Measurements from ENCODE around the gene HYLS1. TPM values are rescaled to one million over a fixed set of nuclear protein-coding genes. Genes with fewer than 3 reads are reported as not detected.
A peak's percentile ranks its signal among the peaks of the same experiment; 100 is the strongest.
"Not testable (repeated sequence)": the region's sequence is repeated elsewhere in the genome, so short reads cannot be mapped to it uniquely, and the experiment has no call there.

The HYLS1 gene
- total and polyA plus RNA-seq, 9 of the 15 experiments (the other 6 are each of a cell fraction or from before 2014, with no cell fraction given) = 2.7 to 8.2 (median 4.8) TPM

DNA sequence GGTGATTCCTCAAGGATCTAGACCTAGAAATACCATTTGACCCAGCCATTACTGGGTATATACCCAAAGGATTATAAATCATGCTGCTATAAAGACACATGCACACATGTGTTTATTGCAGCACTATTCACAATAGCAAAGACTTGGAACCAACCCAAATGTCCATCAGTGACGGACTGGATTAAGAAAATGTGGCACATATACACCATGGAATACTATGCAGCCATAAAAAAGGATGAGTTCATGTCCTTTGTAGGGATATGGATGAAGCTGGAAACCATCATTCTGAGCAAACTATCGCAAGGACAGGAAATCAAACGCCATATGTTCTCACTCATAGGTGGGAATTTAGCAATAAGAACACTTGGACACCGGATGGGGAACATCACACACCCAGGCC, 22.1 kb upstream of the HYLS1 start:
- 17% methylated on average over 3 of the region's 4 CpGs for WGBS (ENCODE audit: insufficient coverage, low coverage, missing lambda C conversion rate)
- H4K20me1 ChIP-seq (replicated peaks; ENCODE audit: control insufficient read depth, insufficient read depth, low read length); H3K9ac ChIP-seq (ENCODE audit: insufficient read depth in 1 of 2, low read depth in 2 of 2, low read length in 2 of 2); H3K27ac ChIP-seq (ENCODE audit: extremely low read depth, low read depth, low read length); BruUV-seq (replicated peaks); H3K36me3 ChIP-seq (ENCODE audit: control insufficient read depth, insufficient read depth, low read length); intact Hi-C loops (cut with micrococcal nuclease); H3K4me2 ChIP-seq (ENCODE audit: insufficient read depth, low read length); H3K27me3 ChIP-seq (ENCODE audit: control insufficient read depth in 2 of 2, insufficient read depth in 2 of 2, low read length in 2 of 2); DNase-seq (ENCODE audit: extremely low read depth in 1 of 4, low spot score in 3 of 4); H3K9me1 ChIP-seq (ENCODE audit: control insufficient read depth, insufficient read depth, low read length); H3K79me2 ChIP-seq (ENCODE audit: control insufficient read depth, insufficient read depth, low read length); POLR2A ChIA-PET; ATAC-seq; H3K4me3 ChIP-seq; H3K9me3 ChIP-seq (replicated peaks; ENCODE audit: control insufficient read depth, insufficient read depth, low read depth, low read length); H3K4me1 ChIP-seq (replicated peaks in 1 of 2; ENCODE audit: control insufficient read depth in 2 of 2, insufficient read depth in 2 of 2, low read length in 2 of 2); H2AFZ ChIP-seq (ENCODE audit: low read depth, low read length); FAIRE-seq; in situ Hi-C loops (cut with MboI); CTCF ChIA-PET (ENCODE audit: low intra/inter-chr PET ratio): not testable (repeated sequence)
- peak; percentile 71 for TF ChIP-seq ZNF146 (CRISPR knock-in tag; IDR thresholded peaks at IDR 0.05; ENCODE audit: unreplicated experiment)

DNA sequence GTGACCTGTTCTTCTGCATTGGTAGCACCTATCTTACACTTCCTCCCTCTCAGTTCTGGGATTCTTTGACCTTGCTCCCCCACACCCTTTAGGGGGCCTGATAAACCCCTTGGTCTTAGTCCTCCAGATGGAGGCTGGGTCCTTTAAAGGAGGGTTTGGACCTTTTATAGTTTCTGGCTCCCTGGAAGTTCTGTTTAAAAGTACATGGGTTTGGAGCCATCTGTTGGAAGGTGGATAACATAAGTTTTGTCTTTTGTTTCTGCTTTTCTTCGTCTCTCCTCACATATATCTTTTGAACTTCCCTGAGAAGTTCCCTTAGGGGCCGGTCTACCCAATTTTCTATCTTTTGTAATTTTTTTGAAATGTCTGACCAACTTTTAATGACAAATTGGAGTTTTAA, 17.9 kb upstream of the HYLS1 start:
- in situ Hi-C loops (cut with MboI) (no loop called here), intact Hi-C loops (cut with micrococcal nuclease) (loop anchor here (2.0 kb wide), 1 partner anchor 145 kb away; no protein-coding TSS in a partner anchor)
- no peaks in the 10 kb centered on the region; the same call in 1 of the 2 replicates for H3K9me3 ChIP-seq (replicated peaks; ENCODE audit: control insufficient read depth, insufficient read depth, low read depth, low read length)
- H2AFZ ChIP-seq (ENCODE audit: low read depth, low read length) = no peak overlapping the region
- BruUV-seq (replicated peaks) = no TSS peak
- H3K9me1 ChIP-seq (ENCODE audit: control insufficient read depth, insufficient read depth, low read length) = no peaks in the 10 kb centered on the region
- H3K36me3 ChIP-seq (ENCODE audit: control insufficient read depth, insufficient read depth, low read length) = no peaks in the 10 kb centered on the region
- no peak overlapping the region for H3K27ac ChIP-seq (ENCODE audit: extremely low read depth, low read depth, low read length)
- WGBS (ENCODE audit: insufficient coverage, low coverage, missing lambda C conversion rate) = 8% methylated on average over 2 of the region's 2 CpGs
- H4K20me1 ChIP-seq (replicated peaks; ENCODE audit: control insufficient read depth, insufficient read depth, low read length) = no peaks in the 10 kb centered on the region
- no peak for DNase-seq (ENCODE audit: extremely low read depth in 1 of 4, low spot score in 3 of 4)
- no peaks in the 10 kb centered on the region for H3K27me3 ChIP-seq (ENCODE audit: control insufficient read depth in 2 of 2, insufficient read depth in 2 of 2, low read length in 2 of 2)
- H3K4me1 ChIP-seq (replicated peaks in 1 of 2; ENCODE audit: control insufficient read depth in 2 of 2, insufficient read depth in 2 of 2, low read length in 2 of 2) = peaks cover 0 to 3% of the 10 kb centered on the region in 2 experiments; a peak in 2 of 5 replicates
- ChIA-PET CTCF (ENCODE audit: low intra/inter-chr PET ratio) (no interaction called here), POLR2A (no interaction called here)
- no peak overlapping the region for H3K4me2 ChIP-seq (ENCODE audit: insufficient read depth, low read length)
- no peaks in the 10 kb centered on the region for H3K79me2 ChIP-seq (ENCODE audit: control insufficient read depth, insufficient read depth, low read length)
- no peak; the same call in 2 of the 3 replicates for ATAC-seq
- no peak for FAIRE-seq
- no peak overlapping the region for H3K4me3 ChIP-seq
- H3K9ac ChIP-seq (ENCODE audit: insufficient read depth in 1 of 2, low read depth in 2 of 2, low read length in 2 of 2) = no peak overlapping the region
- TF ChIP-seq RAD21 (CRISPR knock-in tag; conservative IDR thresholded peaks at IDR 0.05 in 1 of 2, IDR thresholded peaks at IDR 0.05 in 1 of 2) (peak; percentile 27 to 57), HMGN3 (IDR thresholded peaks at IDR 0.05; ENCODE audit: borderline replicate concordance, extremely low read depth, insufficient read length, low read depth, low read length) (no peak)
- TF ChIP-seq, protein P1, sequence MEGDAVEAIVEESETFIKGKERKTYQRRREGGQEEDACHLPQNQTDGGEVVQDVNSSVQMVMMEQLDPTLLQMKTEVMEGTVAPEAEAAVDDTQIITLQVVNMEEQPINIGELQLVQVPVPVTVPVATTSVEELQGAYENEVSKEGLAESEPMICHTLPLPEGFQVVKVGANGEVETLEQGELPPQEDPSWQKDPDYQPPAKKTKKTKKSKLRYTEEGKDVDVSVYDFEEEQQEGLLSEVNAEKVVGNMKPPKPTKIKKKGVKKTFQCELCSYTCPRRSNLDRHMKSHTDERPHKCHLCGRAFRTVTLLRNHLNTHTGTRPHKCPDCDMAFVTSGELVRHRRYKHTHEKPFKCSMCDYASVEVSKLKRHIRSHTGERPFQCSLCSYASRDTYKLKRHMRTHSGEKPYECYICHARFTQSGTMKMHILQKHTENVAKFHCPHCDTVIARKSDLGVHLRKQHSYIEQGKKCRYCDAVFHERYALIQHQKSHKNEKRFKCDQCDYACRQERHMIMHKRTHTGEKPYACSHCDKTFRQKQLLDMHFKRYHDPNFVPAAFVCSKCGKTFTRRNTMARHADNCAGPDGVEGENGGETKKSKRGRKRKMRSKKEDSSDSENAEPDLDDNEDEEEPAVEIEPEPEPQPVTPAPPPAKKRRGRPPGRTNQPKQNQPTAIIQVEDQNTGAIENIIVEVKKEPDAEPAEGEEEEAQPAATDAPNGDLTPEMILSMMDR (IDR thresholded peaks at IDR 0.05 in 2 of 3, conservative IDR thresholded peaks at IDR 0.05 in 1 of 3; ENCODE audit: insufficient read depth in 2 of 3, low read depth in 1 of 3, low read length in 3 of 3) = peak in 1 of 3 experiments; percentile 42; a peak in 2 of 6 replicates

All from K562 (cell line).